Measurements from ENCODE around the gene NEUROG1.

NEUROG1 gene

GRCh38 chr5:135491552-135492318 is 44.0 kb downstream of the NEUROG1 start:
- DNase-seq: no peak

- DNase-seq: no peak
Measured at GRCh38 chr5:135491038-135491551, 44.7 kb downstream of the NEUROG1 start.

- no peak for DNase-seq
Measured at GRCh38 chr5:135490245-135491037, 45.3 kb downstream of the NEUROG1 start.

- no peak for DNase-seq
Measured at GRCh38 chr5:135489466-135490244, 46.1 kb downstream of the NEUROG1 start.

GRCh38 chr5:135488727-135489465 is 46.9 kb downstream of the NEUROG1 start:
- DNase-seq: peak; percentile 89

GRCh38 chr5:135487839-135488514 is 47.8 kb downstream of the NEUROG1 start:
- DNase-seq: no peak

- DNase-seq: no peak
Measured at GRCh38 chr5:135487037-135487395, 48.7 kb downstream of the NEUROG1 start.

- DNase-seq: no peak
Measured at GRCh38 chr5:135486131-135487036, 49.4 kb downstream of the NEUROG1 start.

- DNase-seq: no peak
Measured at GRCh38 chr5:135484674-135485086, 51.1 kb downstream of the NEUROG1 start.
